Adrenal gland (tissue), 5 donors: Measurements from ENCODE around the gene HS3ST5.

Experiments used
- POLR2A ChIP-seq, 2 donors: fragments of 450-650 bp; IDR thresholded peaks; one replicate each; pipeline ENCODE4 v1.6.1; 2017; ENCODE audit warnings: antibody characterized with exemption in 2 of 2, mild to moderate bottlenecking in 2 of 2, moderate library complexity in 1 of 2
- TF ChIP-seq, protein P1 (sequence below), 6 experiments: fragments of 450-650 bp in 4 of 6; fragments of 200-600 bp in 2 of 6; sonication (generic) in 1 of 6; IDR thresholded peaks; 1 replicate in 5 of 6; 2 replicates in 1 of 6; pipeline versions ENCODE4 v1.5.1 to v1.8.0; 2016 to 2021; ENCODE audit warnings: antibody characterized with exemption in 6 of 6, mild to moderate bottlenecking in 2 of 6, moderate library complexity in 1 of 6
- donor health status: DM: no; HTN: no; CAD: no.

DNA sequence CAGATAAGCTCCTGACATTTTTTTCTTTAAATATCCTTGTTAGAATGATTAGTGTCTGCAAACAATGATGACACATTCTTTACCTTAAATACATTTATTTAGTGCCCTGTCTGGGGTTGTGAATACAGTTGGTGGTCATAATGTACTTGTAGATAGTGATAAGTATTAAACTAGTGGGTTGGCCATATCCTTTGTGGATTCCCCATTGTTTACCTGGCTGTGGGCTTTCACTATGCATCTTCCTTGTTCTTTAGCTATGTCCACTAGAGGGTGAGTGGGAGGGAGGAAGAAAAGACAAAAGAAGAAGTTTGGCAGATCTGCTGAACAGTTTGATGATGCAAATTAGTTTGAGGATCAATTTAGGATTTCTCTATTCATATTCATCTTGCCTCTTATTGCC lies 15.7 kb downstream of the HS3ST5 start:
- TF ChIP-seq, protein P1, sequence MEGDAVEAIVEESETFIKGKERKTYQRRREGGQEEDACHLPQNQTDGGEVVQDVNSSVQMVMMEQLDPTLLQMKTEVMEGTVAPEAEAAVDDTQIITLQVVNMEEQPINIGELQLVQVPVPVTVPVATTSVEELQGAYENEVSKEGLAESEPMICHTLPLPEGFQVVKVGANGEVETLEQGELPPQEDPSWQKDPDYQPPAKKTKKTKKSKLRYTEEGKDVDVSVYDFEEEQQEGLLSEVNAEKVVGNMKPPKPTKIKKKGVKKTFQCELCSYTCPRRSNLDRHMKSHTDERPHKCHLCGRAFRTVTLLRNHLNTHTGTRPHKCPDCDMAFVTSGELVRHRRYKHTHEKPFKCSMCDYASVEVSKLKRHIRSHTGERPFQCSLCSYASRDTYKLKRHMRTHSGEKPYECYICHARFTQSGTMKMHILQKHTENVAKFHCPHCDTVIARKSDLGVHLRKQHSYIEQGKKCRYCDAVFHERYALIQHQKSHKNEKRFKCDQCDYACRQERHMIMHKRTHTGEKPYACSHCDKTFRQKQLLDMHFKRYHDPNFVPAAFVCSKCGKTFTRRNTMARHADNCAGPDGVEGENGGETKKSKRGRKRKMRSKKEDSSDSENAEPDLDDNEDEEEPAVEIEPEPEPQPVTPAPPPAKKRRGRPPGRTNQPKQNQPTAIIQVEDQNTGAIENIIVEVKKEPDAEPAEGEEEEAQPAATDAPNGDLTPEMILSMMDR (IDR thresholded peaks at IDR 0.05): no peak
- no peak for TF ChIP-seq POLR2A (IDR thresholded peaks at IDR 0.05)
